Nephron progenitor cell (in vitro differentiated cells): ENCODE results near the gene TIPARP.
"Not testable (repeated sequence)": the region's sequence is repeated elsewhere in the genome, so short reads cannot be mapped to it uniquely, and the experiment has no call there.

Source experiments
- DNase-seq: peaks from one replicate; pipeline ENCODE4 v3.0.0; 2021
- H3K27ac Mint-ChIP-seq: 2 replicates; pipeline ENCODE4 v1.8.0; 2021; ENCODE audit warnings: mild to moderate bottlenecking, moderate library complexity, mixed read lengths
- H3K27me3 Mint-ChIP-seq: 2 replicates; pipeline ENCODE4 v1.8.0; 2021; ENCODE audit warnings: mild to moderate bottlenecking, low read depth, mixed read lengths; ENCODE audit not compliant: poor library complexity
- H3K36me3 Mint-ChIP-seq: 2 replicates; pipeline ENCODE4 v1.8.0; 2021; ENCODE audit warnings: low read depth, mixed read lengths
- H3K4me1 Mint-ChIP-seq: 2 replicates; pipeline ENCODE4 v1.8.0; 2021; ENCODE audit warnings: mixed read lengths
- H3K4me3 Mint-ChIP-seq: 2 replicates; pipeline ENCODE4 v1.8.0; 2021; ENCODE audit warnings: mild to moderate bottlenecking, moderate library complexity, mixed read lengths
- H3K9me3 Mint-ChIP-seq: 2 replicates; pipeline ENCODE4 v1.8.0; 2021; ENCODE audit warnings: mild to moderate bottlenecking, moderate library complexity, mixed read lengths
- TF ChIP-seq, protein P1 (sequence below): fragments of 200-600 bp; sonication (generic); IDR thresholded peaks from 2 replicates; pipeline ENCODE4 v1.5.0; 2021; ENCODE audit warnings: antibody characterized with exemption

The TIPARP gene

GRCh38 chr3:156739976-156740375 lies 65.6 kb downstream of the TIPARP start:
- no peak for DNase-seq
- H3K27ac Mint-ChIP-seq = no peak overlapping the region
- H3K9me3 Mint-ChIP-seq = peaks cover 10% of the 10 kb centered on the region
- H3K4me1 Mint-ChIP-seq = peaks cover 17% of the 10 kb centered on the region
- peaks cover 5% of the 10 kb centered on the region for H3K36me3 Mint-ChIP-seq
- peaks cover 8% of the 10 kb centered on the region for H3K27me3 Mint-ChIP-seq
- TF ChIP-seq, protein P1, sequence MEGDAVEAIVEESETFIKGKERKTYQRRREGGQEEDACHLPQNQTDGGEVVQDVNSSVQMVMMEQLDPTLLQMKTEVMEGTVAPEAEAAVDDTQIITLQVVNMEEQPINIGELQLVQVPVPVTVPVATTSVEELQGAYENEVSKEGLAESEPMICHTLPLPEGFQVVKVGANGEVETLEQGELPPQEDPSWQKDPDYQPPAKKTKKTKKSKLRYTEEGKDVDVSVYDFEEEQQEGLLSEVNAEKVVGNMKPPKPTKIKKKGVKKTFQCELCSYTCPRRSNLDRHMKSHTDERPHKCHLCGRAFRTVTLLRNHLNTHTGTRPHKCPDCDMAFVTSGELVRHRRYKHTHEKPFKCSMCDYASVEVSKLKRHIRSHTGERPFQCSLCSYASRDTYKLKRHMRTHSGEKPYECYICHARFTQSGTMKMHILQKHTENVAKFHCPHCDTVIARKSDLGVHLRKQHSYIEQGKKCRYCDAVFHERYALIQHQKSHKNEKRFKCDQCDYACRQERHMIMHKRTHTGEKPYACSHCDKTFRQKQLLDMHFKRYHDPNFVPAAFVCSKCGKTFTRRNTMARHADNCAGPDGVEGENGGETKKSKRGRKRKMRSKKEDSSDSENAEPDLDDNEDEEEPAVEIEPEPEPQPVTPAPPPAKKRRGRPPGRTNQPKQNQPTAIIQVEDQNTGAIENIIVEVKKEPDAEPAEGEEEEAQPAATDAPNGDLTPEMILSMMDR = no peak
- no peak overlapping the region for H3K4me3 Mint-ChIP-seq

- peaks cover 17% of the 10 kb centered on the region for H3K4me1 Mint-ChIP-seq
- not testable (repeated sequence) for H3K4me3 Mint-ChIP-seq, H3K27ac Mint-ChIP-seq, H3K36me3 Mint-ChIP-seq, DNase-seq, H3K9me3 Mint-ChIP-seq, H3K27me3 Mint-ChIP-seq
These were observed 66.2 kb downstream of the TIPARP start for GRCh38 chr3:156740581-156740980.

GRCh38 chr3:156741935-156742334 lies 67.5 kb downstream of the TIPARP start:
- H3K36me3 Mint-ChIP-seq = peaks cover 9% of the 10 kb centered on the region
- TF ChIP-seq, protein P1 = no peak
- H3K27ac Mint-ChIP-seq = peak overlapping the region; percentile 77
- peaks cover 7% of the 10 kb centered on the region for H3K27me3 Mint-ChIP-seq
- no peak for DNase-seq
- peaks cover 15% of the 10 kb centered on the region for H3K9me3 Mint-ChIP-seq
- H3K4me1 Mint-ChIP-seq = peaks cover 17% of the 10 kb centered on the region
- H3K4me3 Mint-ChIP-seq = no peak overlapping the region

GRCh38 chr3:156742401-156742800 lies 68.0 kb downstream of the TIPARP start:
- Mint-ChIP-seq H3K4me3 (no peak overlapping the region), H3K27me3 (peaks cover 5% of the 10 kb centered on the region), H3K4me1 (peaks cover 17% of the 10 kb centered on the region), H3K9me3 (peaks cover 20% of the 10 kb centered on the region), H3K36me3 (peaks cover 13% of the 10 kb centered on the region), H3K27ac (peak overlapping the region; percentile 77)
- no peak for DNase-seq
- TF ChIP-seq, protein P1 = no peak

DNA sequence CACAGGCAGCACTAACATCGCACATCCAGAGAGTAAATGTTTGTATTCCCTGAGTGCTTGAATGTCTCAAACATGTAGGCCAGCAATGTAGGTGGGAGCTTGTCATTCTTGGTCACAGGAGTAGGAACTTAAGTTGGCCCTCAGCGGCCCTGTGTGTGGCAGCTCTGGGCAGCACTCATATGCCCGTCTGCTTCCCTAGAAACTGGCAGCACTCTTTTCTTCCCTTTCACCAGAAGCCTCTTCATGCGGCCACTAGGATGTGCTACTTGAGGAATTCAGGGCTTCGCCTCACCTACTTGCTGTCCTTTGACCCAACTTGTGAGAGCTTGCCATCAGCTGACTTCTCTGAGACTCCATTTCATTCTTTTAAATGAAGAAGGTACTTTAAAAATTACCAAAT lies 69.5 kb downstream of the TIPARP start:
- Mint-ChIP-seq H3K36me3 (peaks cover 13% of the 10 kb centered on the region), H3K4me1 (peaks cover 26% of the 10 kb centered on the region), H3K27me3 (peaks cover 5% of the 10 kb centered on the region), H3K27ac (peak overlapping the region; percentile 6), H3K4me3 (no peak overlapping the region), H3K9me3 (peaks cover 22% of the 10 kb centered on the region)
- no peak for DNase-seq
- TF ChIP-seq, protein P1 = no peak

- Mint-ChIP-seq H3K27me3 (peaks cover 5% of the 10 kb centered on the region), H3K27ac (no peak overlapping the region), H3K4me1 (peaks cover 34% of the 10 kb centered on the region), H3K9me3 (peaks cover 22% of the 10 kb centered on the region), H3K4me3 (no peak overlapping the region), H3K36me3 (peaks cover 13% of the 10 kb centered on the region)
- DNase-seq = no peak
- TF ChIP-seq, protein P1 = no peak
These were observed 70.2 kb downstream of the TIPARP start for GRCh38 chr3:156744631-156745030.
